Karpas-422 (cell line): ENCODE results near the gene SLC25A22. TPM values are rescaled to one million over a fixed set of nuclear protein-coding genes. Genes with fewer than 3 reads are reported as not detected.
A peak's percentile ranks its signal among the peaks of the same experiment; 100 is the strongest.

Source experiments
- DNase-seq: peaks from one replicate; pipeline ENCODE4 v3.0.0-alpha.2; 2015
- H2AFZ ChIP-seq: fragments of 200-600 bp; sonication (generic); 2 replicates; pipeline ENCODE4 v1.6.1; 2014; ENCODE audit warnings: antibody characterized with exemption, low read length, mixed read lengths
- H3K27ac ChIP-seq: fragments of 200-600 bp; sonication (generic); 2 replicates; pipeline ENCODE4 v1.5.1; 2014; ENCODE audit warnings: mild to moderate bottlenecking, low read length, moderate library complexity
- H3K27me3 ChIP-seq: fragments of 200-600 bp; sonication (generic); 2 replicates; pipeline ENCODE4 v1.6.1; 2014; ENCODE audit warnings: low read length, mixed read lengths
- H3K36me3 ChIP-seq: fragments of 200-600 bp; sonication (generic); 2 replicates; pipeline ENCODE4 v1.6.1; 2014; ENCODE audit warnings: low read length, mixed read lengths; ENCODE audit not compliant: insufficient read depth
- H3K4me1 ChIP-seq: fragments of 200-600 bp; sonication (generic); 2 replicates; pipeline ENCODE4 v1.6.1; 2014; ENCODE audit warnings: mild to moderate bottlenecking, low read length, mixed read lengths
- H3K4me2 ChIP-seq: fragments of 200-600 bp; sonication (generic); 2 replicates; pipeline ENCODE4 v1.6.1; 2014; ENCODE audit warnings: low read length, low read depth, mild to moderate bottlenecking; ENCODE audit not compliant: poor library complexity, severe bottlenecking
- H3K4me3 ChIP-seq: fragments of 200-600 bp; sonication (generic); 2 replicates; pipeline ENCODE4 v1.5.1; 2014; ENCODE audit warnings: mild to moderate bottlenecking, antibody characterized with exemption, low read length, mixed read lengths
- H3K79me2 ChIP-seq: fragments of 200-600 bp; sonication (generic); 2 replicates; pipeline ENCODE4 v1.6.1; 2014; ENCODE audit warnings: mild to moderate bottlenecking, low read length, mixed read lengths
- H3K9ac ChIP-seq: fragments of 200-600 bp; sonication (generic); 2 replicates; pipeline ENCODE4 v1.6.0; 2014; ENCODE audit warnings: low read length
- H3K9me2 ChIP-seq: fragments of 200-600 bp; sonication (generic), shearing (Covaris generic); replicated peaks from 2 replicates; pipeline ENCODE4 v1.6.0; 2014; ENCODE audit warnings: mild to moderate bottlenecking, low read length, moderate library complexity; ENCODE audit not compliant: insufficient read depth
- H3K9me3 ChIP-seq: fragments of 300-700, 200-600 bp; sonication (generic); 2 replicates; pipeline ENCODE4 v1.6.1; 2014; ENCODE audit warnings: low read length, mixed read lengths
- H4K20me1 ChIP-seq: fragments of 200-600 bp; sonication (generic); 2 replicates; pipeline ENCODE4 v1.6.1; 2014; ENCODE audit warnings: mild to moderate bottlenecking, antibody characterized with exemption, low read length, low read depth; ENCODE audit not compliant: insufficient read depth
- total RNA-seq: library from RNA; depleted of rRNA; stranded (reverse); fragments of >200 nt; shearing (Covaris generic); gene quantifications from 2 replicates; pipeline ENCODE4 v1.2.3, GENCODE V29; 2014; ENCODE audit warnings: low replicate concordance

Gene SLC25A22
- total RNA-seq, 1 experiment from 2014 or later: 9.3 TPM

- no peak overlapping the region for H3K9ac ChIP-seq
- no peaks in the 10 kb centered on the region for H3K9me2 ChIP-seq
- H2AFZ ChIP-seq: no peak overlapping the region
- peaks cover 29% of the 10 kb centered on the region for H3K79me2 ChIP-seq
- H4K20me1 ChIP-seq: peaks cover 34% of the 10 kb centered on the region
- H3K4me3 ChIP-seq: no peak overlapping the region
- no peak for DNase-seq
- no peak overlapping the region for H3K4me2 ChIP-seq
- H3K36me3 ChIP-seq: peaks cover 31% of the 10 kb centered on the region; the same call in 1 of the 2 replicates
- no peaks in the 10 kb centered on the region for H3K27me3 ChIP-seq
- peaks cover 14% of the 10 kb centered on the region for H3K4me1 ChIP-seq
- H3K27ac ChIP-seq: no peak overlapping the region
- H3K9me3 ChIP-seq: no peaks in the 10 kb centered on the region
Measured at GRCh38 chr11:813456-814096, 15.5 kb upstream of the SLC25A22 start.

- no peak overlapping the region for H3K27ac ChIP-seq
- no peak overlapping the region for H3K4me2 ChIP-seq
- no peaks in the 10 kb centered on the region for H3K9me2 ChIP-seq
- peaks cover 19% of the 10 kb centered on the region for H3K4me1 ChIP-seq
- H3K27me3 ChIP-seq: no peaks in the 10 kb centered on the region
- H3K9ac ChIP-seq: no peak overlapping the region
- no peak overlapping the region for H3K4me3 ChIP-seq
- peaks cover 34% of the 10 kb centered on the region for H3K79me2 ChIP-seq
- no peaks in the 10 kb centered on the region for H3K9me3 ChIP-seq
- no peak for DNase-seq
- H3K36me3 ChIP-seq: peaks cover 31% of the 10 kb centered on the region; the same call in 1 of the 2 replicates
- H2AFZ ChIP-seq: no peak overlapping the region
- peaks cover 34% of the 10 kb centered on the region for H4K20me1 ChIP-seq
Measured at GRCh38 chr11:813072-813455, 15.0 kb upstream of the SLC25A22 start.

- DNase-seq: no peak
- H3K4me2 ChIP-seq: no peak overlapping the region
- H3K27ac ChIP-seq: no peak overlapping the region
- peaks cover 24% of the 10 kb centered on the region for H3K4me1 ChIP-seq
- H3K36me3 ChIP-seq: peaks cover 31% of the 10 kb centered on the region; the same call in 1 of the 2 replicates
- H3K27me3 ChIP-seq: no peaks in the 10 kb centered on the region
- H3K9me2 ChIP-seq: no peaks in the 10 kb centered on the region
- H3K4me3 ChIP-seq: no peak overlapping the region
- H3K79me2 ChIP-seq: peaks cover 40% of the 10 kb centered on the region
- peaks cover 34% of the 10 kb centered on the region for H4K20me1 ChIP-seq
- no peak overlapping the region for H2AFZ ChIP-seq
- no peaks in the 10 kb centered on the region for H3K9me3 ChIP-seq
- H3K9ac ChIP-seq: no peak overlapping the region
Measured at GRCh38 chr11:812390-812789, 14.3 kb upstream of the SLC25A22 start.

- Histone ChIP-seq H3K36me3 (peaks cover 31% of the 10 kb centered on the region; the same call in 1 of the 2 replicates), H3K79me2 (peaks cover 40% of the 10 kb centered on the region), H3K9ac (peak overlapping the region; percentile 85)
Measured at GRCh38 chr11:811446-812245, 13.6 kb upstream of the SLC25A22 start.

GRCh38 chr11:810040-810567 lies 12.0 kb upstream of the SLC25A22 start:
- H3K79me2 ChIP-seq: peaks cover 40% of the 10 kb centered on the region
- peaks cover 31% of the 10 kb centered on the region; the same call in 1 of the 2 replicates for H3K36me3 ChIP-seq
- DNase-seq: peak; percentile 63
- H4K20me1 ChIP-seq: peaks cover 34% of the 10 kb centered on the region
- H3K9ac ChIP-seq: peak overlapping the region; percentile 85
- H3K4me2 ChIP-seq: peak overlapping the region; percentile 92
- H3K4me1 ChIP-seq: peaks cover 33% of the 10 kb centered on the region
- H3K27me3 ChIP-seq: no peaks in the 10 kb centered on the region
- H2AFZ ChIP-seq: no peak overlapping the region
- no peaks in the 10 kb centered on the region for H3K9me3 ChIP-seq
- H3K9me2 ChIP-seq: no peaks in the 10 kb centered on the region
- peak overlapping the region; percentile 75 for H3K27ac ChIP-seq
- H3K4me3 ChIP-seq: peak overlapping the region; percentile 87

More at GRCh38 chr11:811446-812245, 13.6 kb upstream of the SLC25A22 start:
- peaks cover 34% of the 10 kb centered on the region for H4K20me1 ChIP-seq
- DNase-seq: no peak
- H3K9me2 ChIP-seq: no peaks in the 10 kb centered on the region
- H3K4me1 ChIP-seq: peaks cover 24% of the 10 kb centered on the region
- H3K4me3 ChIP-seq: peak overlapping the region; percentile 87
- peak overlapping the region; percentile 75; the same call in 1 of the 2 replicates for H3K27ac ChIP-seq
- H3K4me2 ChIP-seq: peak overlapping the region; percentile 92
- no peaks in the 10 kb centered on the region for H3K27me3 ChIP-seq
- no peaks in the 10 kb centered on the region for H3K9me3 ChIP-seq
- H2AFZ ChIP-seq: no peak overlapping the region

GRCh38 chr11:809287-810039 lies 11.4 kb upstream of the SLC25A22 start, which contains the start of gene RPLP2:
RPLP2 (plus strand) TSS chr11:809967; CDS start chr11:810235, 268 bp downstream.
- Histone ChIP-seq H3K4me1 (peaks cover 36% of the 10 kb centered on the region), H3K27me3 (no peaks in the 10 kb centered on the region), H2AFZ (peak within 1 kb of the TSS; percentile 93; the same call in 1 of the 2 replicates), H3K9me3 (no peaks in the 10 kb centered on the region), H3K36me3 (peaks cover 31% of the 10 kb centered on the region; the same call in 1 of the 2 replicates), H3K9me2 (no peaks in the 10 kb centered on the region), H3K4me3 (peak within 1 kb of the TSS; percentile 87), H3K27ac (peak within 1 kb of the TSS; percentile 75), H3K4me2 (peak within 1 kb of the TSS; percentile 92), H3K9ac (peak within 1 kb of the TSS; percentile 85), H3K79me2 (peaks cover 40% of the 10 kb centered on the region), H4K20me1 (peaks cover 34% of the 10 kb centered on the region)
- peak; percentile 99 for DNase-seq

- Histone ChIP-seq H3K4me3 (peak overlapping the region; percentile 87), H3K9me3 (no peaks in the 10 kb centered on the region), H3K4me2 (peak overlapping the region; percentile 92), H3K9ac (peak overlapping the region; percentile 85), H3K36me3 (peaks cover 29% of the 10 kb centered on the region; the same call in 1 of the 2 replicates), H2AFZ (no peak overlapping the region), H3K79me2 (peaks cover 40% of the 10 kb centered on the region), H3K27me3 (no peaks in the 10 kb centered on the region), H3K4me1 (peaks cover 44% of the 10 kb centered on the region), H3K9me2 (no peaks in the 10 kb centered on the region), H4K20me1 (peaks cover 34% of the 10 kb centered on the region), H3K27ac (peak overlapping the region; percentile 75)
- peak; percentile 78 for DNase-seq
Measured at GRCh38 chr11:808427-809286, 10.6 kb upstream of the SLC25A22 start.
